Measurements from ENCODE around the gene SLIT1. TPM values are rescaled to one million over a fixed set of nuclear protein-coding genes. Genes with fewer than 3 reads are reported as not detected.

The SLIT1 gene
- total RNA-seq, 1 donor from 2014 or later: 0.49 TPM

- no peak for DNase-seq (ENCODE audit: extremely low spot score in 2 of 2)
- peaks cover 0 to 15% of the 10 kb centered on the region in 2 donors for H3K36me3 ChIP-seq
- no peak overlapping the region for H3K27ac ChIP-seq
- TF ChIP-seq POLR2A (IDR thresholded peaks at IDR 0.05): no peak
- TF ChIP-seq CTCF (IDR thresholded peaks at IDR 0.05): no peak
- TF ChIP-seq POLR2AphosphoS5 (IDR thresholded peaks at IDR 0.05; ENCODE audit: insufficient read depth in 1 of 2, low read depth in 1 of 2): no peak
- intact Hi-C loops (cut with DNase I): no loop called here
- no peak overlapping the region for H3K4me3 ChIP-seq
- no peaks in the 10 kb centered on the region for H3K27me3 ChIP-seq
- H3K9me3 ChIP-seq: no peaks in the 10 kb centered on the region
- H3K4me1 ChIP-seq: no peaks in the 10 kb centered on the region
Observed at GRCh38 chr10:96982149-96982930, 203.4 kb downstream of the SLIT1 start.

GRCh38 chr10:96978621-96979154, 207.1 kb downstream of the SLIT1 start:
- Histone ChIP-seq H3K4me3 (no peak overlapping the region), H3K9me3 (no peaks in the 10 kb centered on the region), H3K36me3 (peaks cover 0 to 15% of the 10 kb centered on the region in 2 donors), H3K4me1 (peaks cover 5% of the 10 kb centered on the region), H3K27ac (no peak overlapping the region), H3K27me3 (no peaks in the 10 kb centered on the region)
- intact Hi-C loops (cut with DNase I): no loop called here
- DNase-seq (ENCODE audit: extremely low spot score in 2 of 2): no peak
- TF ChIP-seq POLR2AphosphoS5 (IDR thresholded peaks at IDR 0.05; ENCODE audit: insufficient read depth in 1 of 2, low read depth in 1 of 2) (no peak), POLR2A (IDR thresholded peaks at IDR 0.05) (no peak), CTCF (IDR thresholded peaks at IDR 0.05) (no peak)

GRCh38 chr10:96975136-96975535, 210.6 kb downstream of the SLIT1 start:
- intact Hi-C loops (cut with DNase I): no loop called here
- Histone ChIP-seq H3K27me3 (no peaks in the 10 kb centered on the region), H3K4me3 (no peak overlapping the region), H3K9me3 (no peaks in the 10 kb centered on the region), H3K27ac (no peak overlapping the region), H3K4me1 (peaks cover 5% of the 10 kb centered on the region), H3K36me3 (no peaks in the 10 kb centered on the region)
- no peak for TF ChIP-seq POLR2AphosphoS5 (IDR thresholded peaks at IDR 0.05; ENCODE audit: insufficient read depth in 1 of 2, low read depth in 1 of 2)
- TF ChIP-seq CTCF (IDR thresholded peaks at IDR 0.05): no peak
- TF ChIP-seq POLR2A (IDR thresholded peaks at IDR 0.05): no peak
- no peak for DNase-seq (ENCODE audit: extremely low spot score in 2 of 2)

GRCh38 chr10:96973809-96974747, 211.7 kb downstream of the SLIT1 start:
- Histone ChIP-seq H3K4me3 (no peak overlapping the region), H3K27ac (no peak overlapping the region), H3K4me1 (peaks cover 5% of the 10 kb centered on the region), H3K36me3 (no peaks in the 10 kb centered on the region), H3K27me3 (no peaks in the 10 kb centered on the region), H3K9me3 (no peaks in the 10 kb centered on the region)
- intact Hi-C loops (cut with DNase I): no loop called here
- no peak for TF ChIP-seq POLR2A (IDR thresholded peaks at IDR 0.05)
- TF ChIP-seq POLR2AphosphoS5 (IDR thresholded peaks at IDR 0.05; ENCODE audit: insufficient read depth in 1 of 2, low read depth in 1 of 2): no peak
- TF ChIP-seq CTCF (IDR thresholded peaks at IDR 0.05): no peak
- DNase-seq (ENCODE audit: extremely low spot score in 2 of 2): no peak
